ENCODE data around the gene HCFC1R1. TPM values are rescaled to one million over a fixed set of nuclear protein-coding genes. Genes with fewer than 3 reads are reported as not detected.

Gene HCFC1R1
- total and polyA plus RNA-seq, 2 of the 8 experiments (the other 6 are each of a cell fraction or from before 2014, with no cell fraction given), result 72.7 to 138 TPM

GRCh38 chr16:3009568-3010390 lies 14.0 kb downstream of the HCFC1R1 start (continued):
- TF ChIP-seq RXRA (IDR thresholded peaks at IDR 0.05; ENCODE audit: insufficient read depth, low read depth, low read length) (no peak), SAP30 (IDR thresholded peaks at IDR 0.05; ENCODE audit: insufficient read depth, insufficient replicate concordance, low read length) (no peak), BCL11A (IDR thresholded peaks at IDR 0.05; ENCODE audit: low read depth in 2 of 2, low read length in 2 of 2) (peak in 1 of 2 experiments; percentile 21), TCF12 (IDR thresholded peaks at IDR 0.05; ENCODE audit: low read depth, low read length) (peak; percentile 90; the same call in 1 of the 2 replicates), POLR2AphosphoS5 (IDR thresholded peaks at IDR 0.05; ENCODE audit: low read depth, low read length) (peak; percentile 73), CHD2 (IDR thresholded peaks at IDR 0.05; ENCODE audit: low read length) (peak; percentile 11; the same call in 1 of the 2 replicates), RBBP5 (IDR thresholded peaks at IDR 0.05; ENCODE audit: borderline replicate concordance, low read depth, low read length) (peak; percentile 98), EP300 (IDR thresholded peaks at IDR 0.05; ENCODE audit: borderline replicate concordance in 1 of 2, low read depth in 2 of 2, low read length in 2 of 2) (peak; percentile 4 to 88; a peak in 2 of 3 replicates), GABPA (IDR thresholded peaks at IDR 0.05; ENCODE audit: borderline replicate concordance, insufficient read depth, low read length) (0 out of 2 replicates have a peak, but pooled peaks have one; percentile 35), RAD21 (IDR thresholded peaks at IDR 0.05 in 1 of 2, conservative IDR thresholded peaks at IDR 0.05 in 1 of 2; ENCODE audit: low read depth in 2 of 2, low read length in 2 of 2) (peak in 1 of 2 experiments; percentile 8; a peak in 1 of 4 replicates), BRCA1 (IDR thresholded peaks at IDR 0.05; ENCODE audit: low read depth, low read length) (no peak), HDAC2 (IDR thresholded peaks at IDR 0.05; ENCODE audit: borderline replicate concordance in 1 of 2, low read depth in 2 of 2, low read length in 2 of 2) (peak in 1 of 2 experiments; percentile 84; a peak in 1 of 4 replicates), CBX8 (IDR thresholded peaks at IDR 0.05; ENCODE audit: borderline replicate concordance, low read depth, low read length) (no peak), SP1 (IDR thresholded peaks at IDR 0.05; ENCODE audit: low read depth, low read length) (peak; percentile 99), TBP (IDR thresholded peaks at IDR 0.05; ENCODE audit: low read depth, low read length) (peak; percentile 69; the same call in 1 of the 2 replicates), TEAD4 (IDR thresholded peaks at IDR 0.05; ENCODE audit: low read depth, low read length) (peak; percentile 95), SIRT6 (IDR thresholded peaks at IDR 0.05; ENCODE audit: low read length) (no peak), TAF1 (IDR thresholded peaks at IDR 0.05; ENCODE audit: low read depth, low read length) (peak; percentile 77), ASH2L (IDR thresholded peaks at IDR 0.05; ENCODE audit: low read length) (peak; percentile 97), POU5F1 (IDR thresholded peaks at IDR 0.05; ENCODE audit: low read depth, low read length) (no peak)

Data from H1 (cell line).